GM18505 (cell line): Measurements from ENCODE around the gene C6orf120.
A peak's percentile ranks its signal among the peaks of the same experiment; 100 is the strongest.

Experiments
- ATAC-seq: cut with Tn5 transposase; IDR thresholded peaks from one replicate; pipeline ENCODE4 v1.9.1; 2021; ENCODE audit not compliant: unreplicated experiment
- POLR2A ChIP-seq: IDR thresholded peaks from 4 replicates; pipeline ENCODE4 v1.6.1; 2011; ENCODE audit warnings: borderline replicate concordance; ENCODE audit not compliant: insufficient read depth, insufficient read length; ENCODE audit errors: extremely low read depth

The C6orf120 gene

GRCh38 chr6:169701311-169701953, 494 bp upstream of the C6orf120 start:
- ATAC-seq = peak; percentile 13
- TF ChIP-seq POLR2A = no peak

- peak; percentile 15 for ATAC-seq
- TF ChIP-seq POLR2A = peak; percentile 26
These were observed 917 bp downstream of the C6orf120 start for GRCh38 chr6:169702840-169703246.

GRCh38 chr6:169707772-169708171, 5.8 kb downstream of the C6orf120 start:
- TF ChIP-seq POLR2A = no peak
- no peak for ATAC-seq

- no peak for ATAC-seq
- no peak for TF ChIP-seq POLR2A
These were observed 7.4 kb downstream of the C6orf120 start for GRCh38 chr6:169709293-169709692.

- no peak for TF ChIP-seq POLR2A
- no peak for ATAC-seq
These were observed 8.1 kb downstream of the C6orf120 start for GRCh38 chr6:169710009-169710408.

GRCh38 chr6:169714178-169714577, 12.3 kb downstream of the C6orf120 start:
- no peak for ATAC-seq
- TF ChIP-seq POLR2A = no peak

GRCh38 chr6:169714595-169714994, 12.7 kb downstream of the C6orf120 start:
- no peak for ATAC-seq
- TF ChIP-seq POLR2A = no peak

- no peak for ATAC-seq
- no peak for TF ChIP-seq POLR2A
These were observed 17.2 kb downstream of the C6orf120 start for GRCh38 chr6:169719117-169719516.

- no peak for ATAC-seq
- no peak for TF ChIP-seq POLR2A
These were observed 18.4 kb downstream of the C6orf120 start for GRCh38 chr6:169720207-169720855.

- no peak for ATAC-seq
- TF ChIP-seq POLR2A = no peak
These were observed 20.7 kb downstream of the C6orf120 start for GRCh38 chr6:169722362-169723199.

GRCh38 chr6:169723200-169723909, 21.4 kb downstream of the C6orf120 start:
- TF ChIP-seq POLR2A = no peak
- ATAC-seq = peak; percentile 35

GRCh38 chr6:169723991-169724493, 22.1 kb downstream of the C6orf120 start:
- peak; percentile 41 for ATAC-seq
- TF ChIP-seq POLR2A = peak; percentile 29

- peak; percentile 50 for ATAC-seq
- TF ChIP-seq POLR2A = peak; percentile 30
These were observed 22.7 kb downstream of the C6orf120 start, which contains the start of gene PHF10 for GRCh38 chr6:169724494-169725124. TSS of gene PHF10 (minus strand) at chr6:169724500. CDS start at chr6:169723931, 569 bp downstream.
